Common myeloid progenitor, CD34-positive (primary cell): ENCODE measurements around the gene CIAO3. TPM values are rescaled to one million over a fixed set of nuclear protein-coding genes. Genes with fewer than 3 reads are reported as not detected.

Source experiments
- CTCF ChIA-PET: fragments of 350-600 bp; sonication (Branson Sonifier 250); formaldehyde crosslinking; loops from one replicate; lab custom pipeline; 2021; ENCODE audit warnings: antibody characterized with exemption; lab: Charles Lee
- POLR2A ChIA-PET: fragments of 350-600 bp; sonication (Branson Sonifier 250); formaldehyde crosslinking; loops from one replicate; lab custom pipeline; 2021; ENCODE audit warnings: antibody characterized with exemption; lab: Charles Lee
- DNase-seq, 3 donors: peaks; one replicate each; pipeline versions ENCODE4 v3.0.0 to v3.0.0-alpha.2; 2013
- H3K27ac ChIP-seq, 2 experiments: 1 replicate in 1 of 2; 2 replicates in 1 of 2; pipeline ENCODE4 v1.7.0; 2013; ENCODE audit warnings: inconsistent platforms in 2 of 2, low read length in 2 of 2, mild to moderate bottlenecking in 2 of 2, low read depth in 1 of 2, moderate library complexity in 1 of 2; ENCODE audit not compliant: severe bottlenecking in 2 of 2, insufficient read depth in 1 of 2, poor library complexity in 1 of 2
- H3K27me3 ChIP-seq, 5 experiments: replicated peaks in 2 of 5; 1 replicate in 3 of 5; 2 replicates in 2 of 5; pipeline versions ENCODE4 v1.6.1 to v1.7.0; 2013; ENCODE audit warnings: low read length in 4 of 5, mild to moderate bottlenecking in 2 of 5, moderate library complexity in 2 of 5, inconsistent platforms in 1 of 5; ENCODE audit not compliant: insufficient read depth in 5 of 5, control insufficient read depth in 4 of 5
- H3K36me3 ChIP-seq, 4 experiments: 1 replicate in 2 of 4; 2 replicates in 2 of 4; pipeline versions ENCODE4 v1.6.1 to v1.7.0; 2013; ENCODE audit warnings: low read length in 3 of 4, control low read depth in 1 of 4, mild to moderate bottlenecking in 1 of 4; ENCODE audit not compliant: control insufficient read depth in 4 of 4, insufficient read depth in 4 of 4
- H3K4me1 ChIP-seq, 4 experiments: 1 replicate in 3 of 4; 2 replicates in 1 of 4; pipeline versions ENCODE4 v1.6.1 to v1.7.1; 2013; ENCODE audit warnings: low read length in 3 of 4, mild to moderate bottlenecking in 3 of 4, control low read depth in 1 of 4, inconsistent platforms in 1 of 4, moderate library complexity in 1 of 4; ENCODE audit not compliant: control insufficient read depth in 4 of 4, insufficient read depth in 4 of 4; ENCODE audit errors: control extremely low read depth in 1 of 4
- H3K4me3 ChIP-seq, 7 experiments: 1 replicate in 4 of 7; 2 replicates in 3 of 7; pipeline versions ENCODE4 v1.5.1 to v1.7.0; 2013; ENCODE audit warnings: mild to moderate bottlenecking in 7 of 7, low read length in 6 of 7, moderate library complexity in 6 of 7, inconsistent platforms in 2 of 7, low read depth in 2 of 7, control low read depth in 1 of 7; ENCODE audit not compliant: insufficient read depth in 4 of 7, control insufficient read depth in 1 of 7; ENCODE audit errors: extremely low read depth in 1 of 7
- H3K9me3 ChIP-seq, 5 experiments: 1 replicate in 4 of 5; 2 replicates in 1 of 5; pipeline versions ENCODE4 v1.6.1 to v1.7.1; 2013; ENCODE audit warnings: low read length in 4 of 5, mild to moderate bottlenecking in 2 of 5, inconsistent platforms in 1 of 5, low read depth in 1 of 5, moderate library complexity in 1 of 5; ENCODE audit not compliant: control insufficient read depth in 4 of 5, insufficient read depth in 2 of 5; ENCODE audit errors: control extremely low read depth in 1 of 5
- WGBS: methylation state at CpG from one replicate; pipeline ENCODE4 v1.1.5; 2013; ENCODE audit not compliant: insufficient coverage; 5-methylcytosine and 5-hydroxymethylcytosine counted together
- polyA plus RNA-seq: library from polyadenylated mRNA; unstranded; fragments of 120-200 nt; gene quantifications from one replicate; pipeline ENCODE4 v1.2.1, GENCODE V29; 2013

CIAO3 gene
- 37.6 TPM for polyA plus RNA-seq

DNA sequence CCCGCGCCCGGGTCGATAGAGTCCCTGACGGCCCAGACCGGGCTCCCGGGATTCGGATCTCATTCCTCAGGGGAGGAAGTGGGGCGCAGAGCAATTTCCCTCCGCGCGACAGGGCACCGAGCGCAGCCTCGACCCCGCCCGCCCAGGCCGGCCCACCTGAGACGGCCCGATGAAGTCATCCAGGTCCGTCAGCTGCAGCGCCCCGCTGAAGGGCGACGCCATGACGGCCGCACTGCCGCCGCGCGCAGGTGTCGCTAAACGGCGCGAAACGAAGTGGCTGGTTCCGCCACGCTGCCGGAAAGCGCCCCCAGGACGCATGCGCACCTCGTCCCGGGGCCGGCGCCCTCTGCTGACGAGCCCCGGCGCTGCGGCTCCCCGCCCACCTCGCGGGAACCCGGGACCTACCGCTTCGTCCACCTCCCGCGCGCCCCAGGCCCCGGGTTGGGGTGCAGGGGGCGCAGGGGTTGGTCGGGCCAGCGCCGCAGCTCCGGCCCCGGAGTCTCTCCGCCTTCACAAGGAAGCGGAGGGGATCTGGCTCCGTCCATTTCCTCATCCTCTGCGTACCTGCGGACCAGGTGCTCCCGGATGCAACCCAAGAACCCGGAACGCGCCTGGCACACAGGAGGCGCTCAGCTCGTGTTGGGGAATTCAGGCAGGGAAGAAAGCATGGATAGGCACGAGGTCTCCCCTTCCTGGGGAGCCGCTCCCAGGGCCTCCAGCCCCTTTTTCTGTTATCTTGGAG is at the start of gene CIAO3:
TSS of gene CIAO3 (minus strand) at position 234 of the 742 bp plus-strand sequence. CDS start at position 222, 12 bp downstream.
- CTCF ChIA-PET, result interaction anchor here (0.6 to 2.1 kb wide), 13 partner anchors 10 to 554 kb away, joined by 3 to 6 read pairs (median 3); partner anchors contain the start of gene ANTKMT
- H3K4me1 ChIP-seq, result peaks cover 0 to 41% (median 34%) of the 10 kb centered on the region in 4 experiments
- DNase-seq, result peak; percentile 89 to 93 (median 93)
- H3K27ac ChIP-seq, result peak within 1 kb of the TSS; percentile 40 to 86
- under 1% methylated on average over 72 of the region's 79 CpGs for WGBS
- POLR2A ChIA-PET, result interaction anchor here (1.5 kb wide), 1 partner anchor 14 kb away, joined by 4 read pairs; the partner anchor contains the start of genes CCDC78 and HAGHL
- peaks cover 0 to 18% (median 11%) of the 10 kb centered on the region in 4 experiments for H3K36me3 ChIP-seq
- no peaks in the 10 kb centered on the region for H3K27me3 ChIP-seq
- no peaks in the 10 kb centered on the region for H3K9me3 ChIP-seq
- peak within 1 kb of the TSS; percentile 64 to 97 (median 87) for H3K4me3 ChIP-seq

DNA sequence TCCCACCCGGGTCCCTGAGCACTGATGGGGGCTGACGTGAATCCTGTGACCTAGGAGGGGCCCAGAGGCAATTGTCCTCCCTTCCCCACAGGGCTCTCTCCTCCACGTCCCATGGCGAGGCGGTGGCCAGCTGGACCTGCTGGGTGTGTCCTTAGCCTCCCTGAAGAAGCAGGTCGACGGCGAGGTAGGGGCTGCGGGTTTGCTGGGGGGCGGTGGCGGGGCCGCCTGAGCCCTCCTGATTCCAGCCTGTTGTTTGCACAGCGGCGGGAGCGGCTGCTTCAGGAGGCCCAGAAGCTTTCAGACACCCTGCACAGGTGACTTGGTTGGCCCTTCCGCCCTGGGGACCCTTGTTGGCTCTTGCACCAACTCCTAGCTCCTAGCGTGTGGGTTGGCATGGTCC is 49.3 kb upstream of the CIAO3 start:
- Histone ChIP-seq H3K4me3 (no peak overlapping the region), H3K9me3 (no peaks in the 10 kb centered on the region), H3K36me3 (peaks cover 5 to 63% (median 34%) of the 10 kb centered on the region in 4 experiments), H3K4me1 (peaks cover 0 to 27% (median 22%) of the 10 kb centered on the region in 4 experiments), H3K27ac (no peak overlapping the region), H3K27me3 (no peaks in the 10 kb centered on the region)
- 99% methylated on average over 17 of the region's 17 CpGs for WGBS
- no peak for DNase-seq
- ChIA-PET POLR2A (no interaction called here), CTCF (interaction anchor here (8.1 kb wide), 1 partner anchor 78 kb away, joined by 104 read pairs; no protein-coding TSS in a partner anchor)

DNA sequence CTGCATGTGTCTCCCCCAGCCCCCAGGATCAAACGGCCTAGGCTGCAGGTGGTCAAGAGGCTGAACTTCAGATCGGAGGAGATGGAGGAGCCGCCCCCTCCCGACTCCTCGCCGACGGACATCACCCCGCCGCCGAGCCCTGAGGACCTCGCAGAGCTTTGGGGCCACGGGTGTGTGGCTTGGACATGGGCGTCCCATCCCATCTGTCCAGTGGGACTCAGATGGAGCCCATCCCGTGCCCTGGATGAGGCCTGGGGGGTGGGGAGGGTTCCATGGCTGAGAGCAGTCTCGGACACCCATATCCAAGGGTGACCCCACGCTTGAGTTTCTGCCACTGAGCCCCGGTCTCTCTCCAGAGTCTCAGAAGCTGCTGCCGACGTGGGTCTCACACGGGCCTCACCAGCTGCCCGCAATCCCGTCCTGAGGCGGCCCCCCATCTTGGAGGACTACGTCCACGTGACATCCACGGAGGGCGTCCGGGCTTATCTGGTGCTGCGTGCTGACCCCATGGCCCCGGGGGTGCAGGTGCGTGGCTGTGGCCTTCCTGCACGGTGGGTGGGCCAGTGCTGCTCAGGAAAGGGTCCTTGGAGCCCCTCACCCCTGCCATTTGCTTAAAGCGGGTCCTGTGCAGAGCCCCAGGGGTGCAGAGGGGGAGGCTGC is 48.5 kb upstream of the CIAO3 start:
- POLR2A ChIA-PET, result no interaction called here
- DNase-seq, result no peak
- Histone ChIP-seq H3K4me3 (peak overlapping the region in 6 of 7 experiments; percentile 66 to 86 (median 73)), H3K9me3 (no peaks in the 10 kb centered on the region), H3K4me1 (peaks cover 0 to 27% (median 22%) of the 10 kb centered on the region in 4 experiments), H3K27me3 (no peaks in the 10 kb centered on the region), H3K36me3 (peaks cover 5 to 66% (median 33%) of the 10 kb centered on the region in 4 experiments), H3K27ac (peak overlapping the region in 1 of 2 experiments; percentile 61)
- 85% methylated on average over 19 of the region's 33 CpGs for WGBS
- CTCF ChIA-PET, result interaction anchor here (1.9 to 8.1 kb wide), 2 partner anchors 70 to 78 kb away, joined by 5 to 104 read pairs; no protein-coding TSS in a partner anchor

GRCh38 chr16:788399-789126 is 47.8 kb upstream of the CIAO3 start, which contains the start of gene CHTF18:
TSS of gene CHTF18 (plus strand) at chr16:788620. CDS start at chr16:788685, 65 bp downstream.
- peaks cover 5 to 60% (median 31%) of the 10 kb centered on the region in 4 experiments for H3K36me3 ChIP-seq
- H3K4me1 ChIP-seq, result peaks cover 0 to 27% (median 22%) of the 10 kb centered on the region in 4 experiments
- peak within 1 kb of the TSS; percentile 69 to 97 (median 84) for H3K4me3 ChIP-seq
- WGBS, result under 1% methylated on average over 79 of the region's 97 CpGs
- ChIA-PET CTCF (interaction anchor here (1.0 to 8.1 kb wide), 5 partner anchors 41 to 77 kb away, joined by 3 to 104 read pairs (median 5); partner anchors contain the start of genes ANTKMT and METRN), POLR2A (interaction anchor here (0.6 kb wide), 1 partner anchor 66 kb away, joined by 6 read pairs; no protein-coding TSS in a partner anchor)
- H3K9me3 ChIP-seq, result no peaks in the 10 kb centered on the region
- peak within 1 kb of the TSS; percentile 46 to 80 for H3K27ac ChIP-seq
- no peaks in the 10 kb centered on the region for H3K27me3 ChIP-seq
- DNase-seq, result peak; percentile 89 to 96 (median 95)

DNA sequence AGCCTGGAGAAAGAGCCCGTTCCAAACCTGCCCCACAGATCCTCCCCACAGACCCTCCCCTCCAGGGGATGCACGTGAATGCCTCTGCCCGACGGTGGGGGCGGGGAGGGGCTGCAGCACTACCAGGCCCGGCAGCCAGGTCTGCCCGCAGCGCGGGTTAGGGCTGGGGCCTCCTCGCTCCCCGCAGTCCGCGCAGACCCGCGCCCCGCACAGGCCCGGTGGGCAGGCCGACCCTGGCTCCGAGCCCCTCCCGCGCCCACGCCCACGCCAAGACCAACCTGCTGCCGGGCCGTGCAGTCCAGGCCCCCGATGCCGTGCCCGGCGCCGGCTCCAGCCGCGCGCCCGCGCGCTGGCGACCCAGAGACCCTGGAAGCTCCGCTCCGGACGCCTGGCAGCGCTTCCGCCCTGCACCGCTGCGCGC is 47.2 kb upstream of the CIAO3 start, which contains the start of gene RPUSD1:
TSS of gene RPUSD1 (minus strand) at position 404 of the 421 bp plus-strand sequence. CDS start 644 bp downstream, outside the sequence.
- Histone ChIP-seq H3K9me3 (no peaks in the 10 kb centered on the region), H3K27me3 (no peaks in the 10 kb centered on the region), H3K4me1 (peaks cover 0 to 27% (median 22%) of the 10 kb centered on the region in 4 experiments), H3K27ac (peak within 1 kb of the TSS; percentile 46 to 80), H3K36me3 (peaks cover 5 to 55% (median 28%) of the 10 kb centered on the region in 4 experiments), H3K4me3 (peak within 1 kb of the TSS; percentile 69 to 97 (median 84))
- ChIA-PET CTCF (interaction anchor here (1.0 to 8.1 kb wide), 6 partner anchors 40 to 76 kb away, joined by 3 to 104 read pairs (median 6); partner anchors contain the start of genes ANTKMT and METRN), POLR2A (no interaction called here)
- peak; percentile 29 to 77 (median 69) for DNase-seq
- 0% methylated on average over 28 of the region's 45 CpGs for WGBS
